Karpas-422 (cell line): ENCODE data around the gene HTRA2. TPM values are rescaled to one million over a fixed set of nuclear protein-coding genes. Genes with fewer than 3 reads are reported as not detected.

Experiments
- DNase-seq: peaks from one replicate; pipeline ENCODE4 v3.0.0-alpha.2; 2015
- H2AFZ ChIP-seq: fragments of 200-600 bp; sonication (generic); 2 replicates; pipeline ENCODE4 v1.6.1; 2014; ENCODE audit warnings: antibody characterized with exemption, low read length, mixed read lengths
- H3K27ac ChIP-seq: fragments of 200-600 bp; sonication (generic); 2 replicates; pipeline ENCODE4 v1.5.1; 2014; ENCODE audit warnings: mild to moderate bottlenecking, low read length, moderate library complexity
- H3K27me3 ChIP-seq: fragments of 200-600 bp; sonication (generic); 2 replicates; pipeline ENCODE4 v1.6.1; 2014; ENCODE audit warnings: low read length, mixed read lengths
- H3K36me3 ChIP-seq: fragments of 200-600 bp; sonication (generic); 2 replicates; pipeline ENCODE4 v1.6.1; 2014; ENCODE audit warnings: low read length, mixed read lengths; ENCODE audit not compliant: insufficient read depth
- H3K4me1 ChIP-seq: fragments of 200-600 bp; sonication (generic); 2 replicates; pipeline ENCODE4 v1.6.1; 2014; ENCODE audit warnings: mild to moderate bottlenecking, low read length, mixed read lengths
- H3K4me2 ChIP-seq: fragments of 200-600 bp; sonication (generic); 2 replicates; pipeline ENCODE4 v1.6.1; 2014; ENCODE audit warnings: low read length, low read depth, mild to moderate bottlenecking; ENCODE audit not compliant: poor library complexity, severe bottlenecking
- H3K4me3 ChIP-seq: fragments of 200-600 bp; sonication (generic); 2 replicates; pipeline ENCODE4 v1.5.1; 2014; ENCODE audit warnings: mild to moderate bottlenecking, antibody characterized with exemption, low read length, mixed read lengths
- H3K79me2 ChIP-seq: fragments of 200-600 bp; sonication (generic); 2 replicates; pipeline ENCODE4 v1.6.1; 2014; ENCODE audit warnings: mild to moderate bottlenecking, low read length, mixed read lengths
- H3K9ac ChIP-seq: fragments of 200-600 bp; sonication (generic); 2 replicates; pipeline ENCODE4 v1.6.0; 2014; ENCODE audit warnings: low read length
- H3K9me2 ChIP-seq: fragments of 200-600 bp; sonication (generic), shearing (Covaris generic); replicated peaks from 2 replicates; pipeline ENCODE4 v1.6.0; 2014; ENCODE audit warnings: mild to moderate bottlenecking, low read length, moderate library complexity; ENCODE audit not compliant: insufficient read depth
- H3K9me3 ChIP-seq: fragments of 300-700, 200-600 bp; sonication (generic); 2 replicates; pipeline ENCODE4 v1.6.1; 2014; ENCODE audit warnings: low read length, mixed read lengths
- H4K20me1 ChIP-seq: fragments of 200-600 bp; sonication (generic); 2 replicates; pipeline ENCODE4 v1.6.1; 2014; ENCODE audit warnings: mild to moderate bottlenecking, antibody characterized with exemption, low read length, low read depth; ENCODE audit not compliant: insufficient read depth
- total RNA-seq: library from RNA; depleted of rRNA; stranded (reverse); fragments of >200 nt; shearing (Covaris generic); gene quantifications from 2 replicates; pipeline ENCODE4 v1.2.3, GENCODE V29; 2014; ENCODE audit warnings: low replicate concordance

The HTRA2 gene
- total RNA-seq, 1 experiment from 2014 or later: 36.8 TPM

- Histone ChIP-seq H3K9ac (no peak overlapping the region), H3K36me3 (peaks cover 21% of the 10 kb centered on the region; the same call in 1 of the 2 replicates), H3K9me2 (no peaks in the 10 kb centered on the region), H3K9me3 (no peaks in the 10 kb centered on the region), H3K27me3 (no peaks in the 10 kb centered on the region), H2AFZ (no peak overlapping the region), H3K4me3 (no peak overlapping the region), H3K4me1 (peaks cover 4% of the 10 kb centered on the region), H3K4me2 (no peak overlapping the region), H3K27ac (no peak overlapping the region), H3K79me2 (peaks cover 20% of the 10 kb centered on the region), H4K20me1 (no peaks in the 10 kb centered on the region)
- no peak for DNase-seq
These were observed 40.9 kb upstream of the HTRA2 start for GRCh38 chr2:74488643-74489481.

- H3K27ac ChIP-seq: no peak overlapping the region
- no peak overlapping the region for H2AFZ ChIP-seq
- no peaks in the 10 kb centered on the region for H3K27me3 ChIP-seq
- no peak overlapping the region for H3K4me3 ChIP-seq
- no peak for DNase-seq
- H3K9me3 ChIP-seq: no peaks in the 10 kb centered on the region
- H3K4me1 ChIP-seq: no peaks in the 10 kb centered on the region
- peaks cover 11% of the 10 kb centered on the region; the same call in 1 of the 2 replicates for H3K79me2 ChIP-seq
- no peaks in the 10 kb centered on the region for H3K9me2 ChIP-seq
- peaks cover 25% of the 10 kb centered on the region; the same call in 1 of the 2 replicates for H3K36me3 ChIP-seq
- H3K9ac ChIP-seq: no peak overlapping the region
- no peak overlapping the region for H3K4me2 ChIP-seq
- H4K20me1 ChIP-seq: no peaks in the 10 kb centered on the region
These were observed 39.8 kb upstream of the HTRA2 start for GRCh38 chr2:74489906-74490305.

- Histone ChIP-seq H3K27me3 (no peaks in the 10 kb centered on the region), H3K27ac (no peak overlapping the region), H3K79me2 (peaks cover 4% of the 10 kb centered on the region; the same call in 1 of the 2 replicates), H3K9me3 (no peaks in the 10 kb centered on the region), H2AFZ (no peak overlapping the region), H3K36me3 (peaks cover 25% of the 10 kb centered on the region; the same call in 1 of the 2 replicates), H3K4me2 (no peak overlapping the region), H3K4me1 (no peaks in the 10 kb centered on the region), H3K4me3 (no peak overlapping the region), H3K9ac (no peak overlapping the region), H4K20me1 (no peaks in the 10 kb centered on the region), H3K9me2 (no peaks in the 10 kb centered on the region)
- no peak for DNase-seq
These were observed 37.8 kb upstream of the HTRA2 start for GRCh38 chr2:74491648-74492544.

- H3K36me3 ChIP-seq: peaks cover 22% of the 10 kb centered on the region; the same call in 1 of the 2 replicates
- no peak overlapping the region for H3K4me3 ChIP-seq
- no peak for DNase-seq
- no peaks in the 10 kb centered on the region for H3K9me3 ChIP-seq
- H3K79me2 ChIP-seq: no peaks in the 10 kb centered on the region
- no peaks in the 10 kb centered on the region for H3K27me3 ChIP-seq
- no peaks in the 10 kb centered on the region for H3K9me2 ChIP-seq
- H4K20me1 ChIP-seq: no peaks in the 10 kb centered on the region
- H3K4me1 ChIP-seq: no peaks in the 10 kb centered on the region
- H3K9ac ChIP-seq: no peak overlapping the region
- no peak overlapping the region for H3K27ac ChIP-seq
- H2AFZ ChIP-seq: no peak overlapping the region
- no peak overlapping the region for H3K4me2 ChIP-seq
These were observed 36.2 kb upstream of the HTRA2 start for GRCh38 chr2:74493546-74493945.

- H3K27me3 ChIP-seq: no peaks in the 10 kb centered on the region
- H3K36me3 ChIP-seq: peaks cover 22% of the 10 kb centered on the region; the same call in 1 of the 2 replicates
- DNase-seq: no peak
- no peaks in the 10 kb centered on the region for H4K20me1 ChIP-seq
- no peak overlapping the region for H3K27ac ChIP-seq
- no peaks in the 10 kb centered on the region for H3K4me1 ChIP-seq
- H3K9me3 ChIP-seq: no peaks in the 10 kb centered on the region
- H3K4me2 ChIP-seq: no peak overlapping the region
- no peaks in the 10 kb centered on the region for H3K9me2 ChIP-seq
- H3K79me2 ChIP-seq: no peaks in the 10 kb centered on the region
- no peak overlapping the region for H3K4me3 ChIP-seq
- H2AFZ ChIP-seq: no peak overlapping the region
- no peak overlapping the region for H3K9ac ChIP-seq
These were observed 34.3 kb upstream of the HTRA2 start for GRCh38 chr2:74495440-74495839.

GRCh38 chr2:74496997-74497776, 32.5 kb upstream of the HTRA2 start:
- Histone ChIP-seq H4K20me1 (no peaks in the 10 kb centered on the region), H3K27ac (no peak overlapping the region), H3K4me1 (peaks cover 12% of the 10 kb centered on the region), H3K27me3 (no peaks in the 10 kb centered on the region), H3K79me2 (peaks cover 5% of the 10 kb centered on the region), H3K9me2 (no peaks in the 10 kb centered on the region), H3K4me3 (no peak overlapping the region), H3K36me3 (peaks cover 12% of the 10 kb centered on the region; the same call in 1 of the 2 replicates), H3K4me2 (no peak overlapping the region), H3K9me3 (no peaks in the 10 kb centered on the region), H3K9ac (no peak overlapping the region), H2AFZ (no peak overlapping the region)
- no peak for DNase-seq

GRCh38 chr2:74497777-74498499, 31.8 kb upstream of the HTRA2 start:
- Histone ChIP-seq H4K20me1 (no peaks in the 10 kb centered on the region), H3K9me2 (no peaks in the 10 kb centered on the region), H3K36me3 (peaks cover 11% of the 10 kb centered on the region; the same call in 1 of the 2 replicates), H3K4me3 (no peak overlapping the region), H3K9me3 (no peaks in the 10 kb centered on the region), H3K4me1 (peaks cover 19% of the 10 kb centered on the region), H3K9ac (no peak overlapping the region), H3K27me3 (no peaks in the 10 kb centered on the region), H3K79me2 (peaks cover 11% of the 10 kb centered on the region), H3K4me2 (no peak overlapping the region), H3K27ac (no peak overlapping the region), H2AFZ (no peak overlapping the region)
- DNase-seq: no peak
